Gastrocnemius medialis (tissue), 4 donors: ENCODE measurements around the gene NR3C2. TPM values are rescaled to one million over a fixed set of nuclear protein-coding genes. Genes with fewer than 3 reads are reported as not detected.
A peak's percentile ranks its signal among the peaks of the same experiment; 100 is the strongest.

Experiments used
- ATAC-seq, 2 donors: fragments of 150-250 bp; one replicate each; pipeline ENCODE4 v1.9.1; 2016
- DNase-seq, 2 donors: peaks; one replicate each; pipeline ENCODE4 v3.0.0-alpha.2; 2019
- H3K27ac ChIP-seq, 4 donors: fragments of 200-600 bp; sonication (generic); 1 replicate in 1 of 4; 2 replicates in 3 of 4; pipeline ENCODE4 v1.5.1; 2016 to 2018; ENCODE audit warnings: mild to moderate bottlenecking in 2 of 4, moderate library complexity in 1 of 4
- H3K27me3 ChIP-seq, 3 donors: fragments of 200-600 bp; sonication (generic) in 2 of 3; 1 replicate in 1 of 3; 2 replicates in 2 of 3; pipeline versions ENCODE4 v1.5.1 to v1.6.0; 2016 to 2019; ENCODE audit warnings: mild to moderate bottlenecking in 1 of 3, moderate library complexity in 1 of 3
- H3K36me3 ChIP-seq, 2 donors: fragments of 200-600 bp; sonication (generic) in 1 of 2; one replicate each; pipeline ENCODE4 v1.5.1; 2017 to 2018
- H3K4me1 ChIP-seq, 2 donors: fragments of 200-600 bp; sonication (generic) in 1 of 2; one replicate each; pipeline ENCODE4 v1.5.1; 2016 to 2017; ENCODE audit warnings: mild to moderate bottlenecking in 2 of 2
- H3K4me3 ChIP-seq, 4 donors: fragments of 200-600 bp; sonication (generic) in 3 of 4; 1 replicate in 1 of 4; 2 replicates in 3 of 4; pipeline ENCODE4 v1.5.1; 2016 to 2019; ENCODE audit warnings: mild to moderate bottlenecking in 2 of 4
- H3K9me3 ChIP-seq, 3 donors: fragments of 200-600 bp; sonication (generic) in 2 of 3; 1 replicate in 1 of 3; 2 replicates in 2 of 3; pipeline ENCODE4 v1.5.1; 2016 to 2019
- CTCF ChIP-seq, 5 experiments: fragments of 450-650 bp in 3 of 5; fragments of 200-600 bp in 2 of 5; sonication (generic) in 2 of 5; IDR thresholded peaks in 4 of 5; conservative IDR thresholded peaks in 1 of 5; 1 replicate in 4 of 5; 2 replicates in 1 of 5; pipeline ENCODE4 v1.5.1; 2016 to 2019; ENCODE audit warnings: antibody characterized with exemption in 5 of 5, mild to moderate bottlenecking in 3 of 5, moderate library complexity in 3 of 5
- POLR2A ChIP-seq, 2 donors: fragments of 450-650 bp; IDR thresholded peaks; one replicate each; pipeline ENCODE4 v1.6.1; 2017; ENCODE audit warnings: antibody characterized with exemption in 2 of 2, mild to moderate bottlenecking in 2 of 2, moderate library complexity in 2 of 2
- in situ Hi-C, 4 donors: fragments of 200-750 bp; cut with MboI; loops; one replicate each; pipeline versions ENCODE4 v1.15.0 to v1.8.0; 2017; ENCODE audit warnings: low sequenced_read_pairs in 4 of 4
- intact Hi-C: fragments of 100-400 bp; cut with DNase I; formaldehyde crosslinking; loops from one replicate; pipeline ENCODE4 v1.15.1; 2023; ENCODE audit warnings: low total_unique reads
- total RNA-seq, 4 donors: library from RNA; depleted of rRNA; stranded (reverse); fragments of >200 nt; gene quantifications; one replicate each; pipeline versions ENCODE4 v1.1.0 to v1.2.3, GENCODE V29; 2016

Gene NR3C2
- total RNA-seq, 4 donors from 2014 or later = 5.6 to 10.4 (median 8.1) TPM

- no peaks in the 10 kb centered on the region for H3K9me3 ChIP-seq
- TF ChIP-seq POLR2A (IDR thresholded peaks at IDR 0.05) (no peak), CTCF (IDR thresholded peaks at IDR 0.05 in 4 of 5, conservative IDR thresholded peaks at IDR 0.05 in 1 of 5) (no peak)
- peak overlapping the region; percentile 64 to 84 (median 79) for H3K27ac ChIP-seq
- H3K27me3 ChIP-seq = no peaks in the 10 kb centered on the region
- no peaks in the 10 kb centered on the region for H3K36me3 ChIP-seq
- in situ Hi-C loops = no loop called here
- DNase-seq (peak in 1 of 2 donors; percentile 44), ATAC-seq (peak; percentile 37 to 69)
- peaks cover 56 to 63% of the 10 kb centered on the region in 2 donors for H3K4me1 ChIP-seq
- intact Hi-C loops = no loop called here
- no peak overlapping the region for H3K4me3 ChIP-seq
These were observed 381.7 kb downstream of the NR3C2 start for GRCh38 chr4:148060264-148061140.

- TF ChIP-seq CTCF (IDR thresholded peaks at IDR 0.05 in 4 of 5, conservative IDR thresholded peaks at IDR 0.05 in 1 of 5) (no peak), POLR2A (IDR thresholded peaks at IDR 0.05) (no peak)
- peaks cover 64 to 71% of the 10 kb centered on the region in 2 donors for H3K4me1 ChIP-seq
- intact Hi-C loops (loop anchor here (5.0 to 10.0 kb wide), 3 partner anchors 37 to 385 kb away; partner anchors contain the start of gene NR3C2), in situ Hi-C loops (loop anchor here in 1 of 4 donors (10.0 kb wide), 1 partner anchor 75 kb away; no protein-coding TSS in a partner anchor)
- no peak overlapping the region for H3K4me3 ChIP-seq
- peak overlapping the region; percentile 64 to 84 (median 79) for H3K27ac ChIP-seq
- ATAC-seq = peak; percentile 9 to 35
- H3K27me3 ChIP-seq = no peaks in the 10 kb centered on the region
- H3K36me3 ChIP-seq = no peaks in the 10 kb centered on the region
- peak in 1 of 2 donors; percentile 48 for DNase-seq
- H3K9me3 ChIP-seq = no peaks in the 10 kb centered on the region
These were observed 382.5 kb downstream of the NR3C2 start for GRCh38 chr4:148059617-148060180.

- no peaks in the 10 kb centered on the region for H3K9me3 ChIP-seq
- intact Hi-C loops (loop anchor here (5.0 to 10.0 kb wide), 3 partner anchors 36 to 387 kb away; partner anchors contain the start of gene NR3C2), in situ Hi-C loops (loop anchor here in 1 of 4 donors (10.0 kb wide), 1 partner anchor 73 kb away; no protein-coding TSS in a partner anchor)
- DNase-seq = no peak
- no peaks in the 10 kb centered on the region for H3K27me3 ChIP-seq
- no peak for ATAC-seq
- H3K4me3 ChIP-seq = no peak overlapping the region
- H3K27ac ChIP-seq = peak overlapping the region; percentile 64 to 84 (median 79)
- H3K4me1 ChIP-seq = peaks cover 79 to 84% of the 10 kb centered on the region in 2 donors
- TF ChIP-seq POLR2A (IDR thresholded peaks at IDR 0.05) (no peak), CTCF (IDR thresholded peaks at IDR 0.05 in 4 of 5, conservative IDR thresholded peaks at IDR 0.05 in 1 of 5) (no peak)
- no peaks in the 10 kb centered on the region for H3K36me3 ChIP-seq
These were observed 384.0 kb downstream of the NR3C2 start for GRCh38 chr4:148057984-148058859.

GRCh38 chr4:148057516-148057915, 384.7 kb downstream of the NR3C2 start:
- TF ChIP-seq CTCF (IDR thresholded peaks at IDR 0.05 in 4 of 5, conservative IDR thresholded peaks at IDR 0.05 in 1 of 5) = no peak
- Histone ChIP-seq H3K27ac (peak overlapping the region; percentile 64 to 84 (median 79)), H3K9me3 (no peaks in the 10 kb centered on the region), H3K27me3 (no peaks in the 10 kb centered on the region), H3K4me3 (no peak overlapping the region), H3K36me3 (no peaks in the 10 kb centered on the region), H3K4me1 (peaks cover 86 to 89% of the 10 kb centered on the region in 2 donors)
- DNase-seq = no peak
- intact Hi-C loops = loop anchor here (5.0 to 10.0 kb wide), 3 partner anchors 35 to 387 kb away; partner anchors contain the start of gene NR3C2
- no peak for ATAC-seq
- in situ Hi-C loops = loop anchor here in 1 of 4 donors (10.0 kb wide), 1 partner anchor 73 kb away; no protein-coding TSS in a partner anchor
